GM23338 (cell line): ENCODE measurements around the gene ST6GALNAC1. TPM values are rescaled to one million over a fixed set of nuclear protein-coding genes. Genes with fewer than 3 reads are reported as not detected.
A peak's percentile ranks its signal among the peaks of the same experiment; 100 is the strongest.

Source experiments
- ATAC-seq: fragments of 200-7000 bp; cut with Tn5 transposase; 3 replicates; pipeline ENCODE4 v1.9.1; 2020
- DNase-seq: peaks from one replicate; pipeline ENCODE4 v3.0.0-alpha.2; 2015; ENCODE audit warnings: low spot score
- H2AFZ ChIP-seq: fragments of 200-600 bp; sonication (generic); 2 replicates; pipeline ENCODE4 v1.8.0; 2016; ENCODE audit warnings: antibody characterized with exemption, mild to moderate bottlenecking, moderate library complexity
- H3F3A ChIP-seq: fragments of 200-600 bp; sonication (generic); replicated peaks from 2 replicates; pipeline ENCODE4 v1.8.0; 2017; ENCODE audit warnings: antibody characterized with exemption, mixed run types, low read depth
- H3K27ac ChIP-seq: fragments of 200-600 bp; sonication (generic); 2 replicates; pipeline ENCODE4 v1.6.1; 2016; ENCODE audit warnings: low read depth
- H3K27me3 ChIP-seq: fragments of 200-600 bp; sonication (generic); 2 replicates; pipeline ENCODE4 v1.8.0; 2016; ENCODE audit warnings: mild to moderate bottlenecking, mixed run types, moderate library complexity; ENCODE audit not compliant: insufficient read depth
- H3K36me3 ChIP-seq: fragments of 200-600 bp; sonication (generic); 2 replicates; pipeline ENCODE4 v1.8.0; 2016; ENCODE audit warnings: mild to moderate bottlenecking; ENCODE audit not compliant: insufficient read depth
- H3K4me1 ChIP-seq: fragments of 200-600 bp; sonication (generic); 2 replicates; pipeline ENCODE4 v1.8.0; 2016; ENCODE audit warnings: mild to moderate bottlenecking, moderate library complexity; ENCODE audit not compliant: insufficient read depth
- H3K4me2 ChIP-seq: fragments of 200-600 bp; sonication (generic); 2 replicates; pipeline ENCODE4 v1.7.1; 2017; ENCODE audit warnings: mixed run types
- H3K4me3 ChIP-seq: fragments of 200-600 bp; sonication (generic); 2 replicates; pipeline ENCODE4 v1.6.1; 2016; ENCODE audit warnings: mixed run types
- H3K79me2 ChIP-seq: fragments of 200-600 bp; sonication (generic); replicated peaks from 2 replicates; pipeline ENCODE4 v1.8.0; 2017; ENCODE audit warnings: mild to moderate bottlenecking; ENCODE audit not compliant: insufficient read depth
- H3K9me2 ChIP-seq: fragments of 200-600 bp; sonication (generic); 2 replicates; pipeline ENCODE4 v1.8.0; 2017; ENCODE audit not compliant: insufficient read depth
- H4K20me1 ChIP-seq: fragments of 200-600 bp; sonication (generic); replicated peaks from 2 replicates; pipeline ENCODE4 v1.8.0; 2017; ENCODE audit warnings: mild to moderate bottlenecking; ENCODE audit not compliant: insufficient read depth
- H3K27ac Mint-ChIP-seq: 2 replicates; pipeline ENCODE4 v1.8.0; 2020; ENCODE audit warnings: inconsistent platforms, mild to moderate bottlenecking, moderate library complexity, mixed read lengths
- H3K27me3 Mint-ChIP-seq: 3 replicates; pipeline ENCODE4 v1.8.0; 2022; ENCODE audit warnings: low read depth, mild to moderate bottlenecking, moderate library complexity, mixed read lengths, inconsistent platforms; ENCODE audit not compliant: insufficient read depth, poor library complexity
- H3K36me3 Mint-ChIP-seq: 3 replicates; pipeline ENCODE4 v1.8.0; 2021; ENCODE audit warnings: low read depth, mild to moderate bottlenecking, inconsistent platforms, moderate library complexity, mixed read lengths
- H3K4me1 Mint-ChIP-seq: 3 replicates; pipeline ENCODE4 v1.8.0; 2020; ENCODE audit warnings: mild to moderate bottlenecking, inconsistent platforms, mixed read lengths
- H3K4me3 Mint-ChIP-seq: 3 replicates; pipeline ENCODE4 v1.8.0; 2021; ENCODE audit warnings: moderate library complexity, mild to moderate bottlenecking, inconsistent platforms, mixed read lengths
- H3K9me3 Mint-ChIP-seq: 3 replicates; pipeline ENCODE4 v1.8.0; 2020; ENCODE audit warnings: moderate library complexity, mild to moderate bottlenecking, inconsistent platforms, mixed read lengths
- CREB1 ChIP-seq: fragments of 250-450 bp; sonication (Bioruptor Pico); IDR thresholded peaks from 2 replicates; pipeline ENCODE4 v1.5.0; 2020; ENCODE audit warnings: low read depth, mild to moderate bottlenecking, moderate library complexity
- CTCF ChIP-seq, 2 experiments: fragments of 200-600 bp in 1 of 2; sonication (generic) in 1 of 2; conservative IDR thresholded peaks; 2 replicates each; pipeline versions ENCODE4 v1.5.1 to v1.6.1; 2016 to 2017; ENCODE audit warnings: antibody characterized with exemption in 2 of 2, low read depth in 2 of 2, mild to moderate bottlenecking in 2 of 2, moderate library complexity in 1 of 2
- EZH2 ChIP-seq: fragments of 200-600 bp; sonication (generic); IDR thresholded peaks from one replicate; pipeline ENCODE4 v1.8.0; 2017; ENCODE audit warnings: antibody characterized with exemption, mild to moderate bottlenecking, low read depth; ENCODE audit not compliant: unreplicated experiment
- EZH2phosphoT487 ChIP-seq: fragments of 200-600 bp; sonication (generic); IDR thresholded peaks from one replicate; pipeline ENCODE4 v1.8.1; 2018; ENCODE audit warnings: antibody characterized with exemption; ENCODE audit not compliant: unreplicated experiment
- ZNF331 ChIP-seq: fragments of 250-450 bp; sonication (Bioruptor Pico); IDR thresholded peaks from 2 replicates; pipeline ENCODE4 v1.5.0; 2020; ENCODE audit warnings: low read depth, mild to moderate bottlenecking, moderate library complexity
- ZNF462 ChIP-seq: fragments of 250-450 bp; sonication (Bioruptor Pico); IDR thresholded peaks from 2 replicates; pipeline ENCODE4 v1.5.0; 2020; ENCODE audit warnings: mild to moderate bottlenecking, moderate library complexity
- polyA plus RNA-seq: library from polyadenylated mRNA; unstranded; fragments of >200 nt; fragmentation: Nextera tagmentation; extraction: Ambion mirVana; gene quantifications from 2 replicates; pipeline ENCODE4 v1.2.1, GENCODE V29; 2016
- total RNA-seq: library from RNA; depleted of rRNA; stranded (reverse); fragments of >200 nt; shearing (Covaris generic); gene quantifications from 2 replicates; pipeline ENCODE4 v1.2.3, GENCODE V29; 2014
- TF ChIP-seq, protein P1 (sequence below): IDR thresholded peaks from 2 replicates; pipeline ENCODE4 v1.6.1; 2016; ENCODE audit warnings: antibody characterized with exemption

ST6GALNAC1 gene
- total and polyA plus RNA-seq, 2 experiments from 2014 or later = not detected

- Histone ChIP-seq H3K27ac (no peak overlapping the region), H3K9me2 (no peaks in the 10 kb centered on the region), H3K27me3 (no peaks in the 10 kb centered on the region), H3F3A (no peaks in the 10 kb centered on the region), H3K36me3 (no peaks in the 10 kb centered on the region), H3K4me2 (no peak overlapping the region), H4K20me1 (no peaks in the 10 kb centered on the region), H2AFZ (no peak overlapping the region), H3K4me1 (peaks cover 4% of the 10 kb centered on the region), H3K4me3 (no peak overlapping the region), H3K79me2 (no peaks in the 10 kb centered on the region)
- Mint-ChIP-seq H3K4me3 (no peak overlapping the region; the same call in 2 of the 3 replicates), H3K27ac (no peak overlapping the region), H3K9me3 (no peaks in the 10 kb centered on the region), H3K27me3 (peaks cover 18% of the 10 kb centered on the region), H3K4me1 (peaks cover 32% of the 10 kb centered on the region), H3K36me3 (no peaks in the 10 kb centered on the region; the same call in 2 of the 3 replicates)
- DNase-seq (peak; percentile 90), ATAC-seq (peak; percentile 81)
- TF ChIP-seq EZH2 (no peak), CREB1 (CRISPR knock-in tag) (peak; percentile 33; the same call in 1 of the 2 replicates), ZNF331 (no peak), EZH2phosphoT487 (no peak), ZNF462 (no peak), CTCF (conservative IDR thresholded peaks at IDR 0.05; ENCODE audit: low read depth in 2 of 2) (peak; percentile 93 to 94)
- TF ChIP-seq, protein P1, sequence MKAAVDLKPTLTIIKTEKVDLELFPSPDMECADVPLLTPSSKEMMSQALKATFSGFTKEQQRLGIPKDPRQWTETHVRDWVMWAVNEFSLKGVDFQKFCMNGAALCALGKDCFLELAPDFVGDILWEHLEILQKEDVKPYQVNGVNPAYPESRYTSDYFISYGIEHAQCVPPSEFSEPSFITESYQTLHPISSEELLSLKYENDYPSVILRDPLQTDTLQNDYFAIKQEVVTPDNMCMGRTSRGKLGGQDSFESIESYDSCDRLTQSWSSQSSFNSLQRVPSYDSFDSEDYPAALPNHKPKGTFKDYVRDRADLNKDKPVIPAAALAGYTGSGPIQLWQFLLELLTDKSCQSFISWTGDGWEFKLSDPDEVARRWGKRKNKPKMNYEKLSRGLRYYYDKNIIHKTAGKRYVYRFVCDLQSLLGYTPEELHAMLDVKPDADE = no peak
Measured at GRCh38 chr17:76681222-76682137, 37.9 kb upstream of the ST6GALNAC1 start.
